ENCODE results near the gene GLIPR2. TPM values are rescaled to one million over a fixed set of nuclear protein-coding genes. Genes with fewer than 3 reads are reported as not detected.
"Not testable (repeated sequence)": the region's sequence is repeated elsewhere in the genome, so short reads cannot be mapped to it uniquely, and the experiment has no call there.

GLIPR2 gene
- total and polyA plus RNA-seq, 2 of the 4 experiments (the other 2 are of a cell fraction): 35.8 to 43.3 TPM

GRCh38 chr9:36174731-36175130 lies 38.2 kb downstream of the GLIPR2 start:
- no peak overlapping the region for H2BK15ac ChIP-seq (ENCODE audit: low read depth, low read length)
- H3K23ac ChIP-seq (ENCODE audit: low read depth, low read length): no peak overlapping the region
- intact Hi-C loops (cut with micrococcal nuclease) (no loop called here), dilution Hi-C loops (cut with HindIII; ENCODE audit: low sequenced_read_pairs, unreplicated experiment) (no loop called here), in situ Hi-C loops (cut with MboI; ENCODE audit: low sequenced_read_pairs) (loop anchor here (10.0 kb wide), 1 partner anchor 210 kb away; no protein-coding TSS in a partner anchor)
- H3K56ac ChIP-seq (ENCODE audit: extremely low read depth, insufficient read depth, low read length): no peak overlapping the region
- H3K4ac ChIP-seq (ENCODE audit: low read depth, low read length): no peak overlapping the region
- no peak overlapping the region for H2AFZ ChIP-seq (replicated peaks; ENCODE audit: low read length, poor library complexity)
- peaks cover 2% of the 10 kb centered on the region; the same call in 1 of the 2 replicates for H3K4me1 ChIP-seq (ENCODE audit: control insufficient read depth, insufficient read depth, low read length)
- H3K14ac ChIP-seq (replicated peaks; ENCODE audit: low read depth, low read length): no peak overlapping the region
- no peaks in the 10 kb centered on the region for H3K9me3 ChIP-seq (ENCODE audit: control insufficient read depth, insufficient read depth, low read length)
- DNase-seq (no peak), ATAC-seq (ENCODE audit: low read depth) (no peak)
- H4K8ac ChIP-seq (ENCODE audit: low read depth in 2 of 2, low read length in 2 of 2): no peak overlapping the region
- H4K20me1 ChIP-seq (ENCODE audit: insufficient read depth, low read length): no peaks in the 10 kb centered on the region
- H3K4me3 ChIP-seq (ENCODE audit: insufficient read depth, low read depth, low read length): no peak overlapping the region
- H3K4me2 ChIP-seq (ENCODE audit: low read depth, low read length): no peak overlapping the region
- WGBS, 2 experiments (ENCODE audit: extremely low coverage in 2 of 2, insufficient read length in 1 of 2): 33% methylated on average over 1 of the region's 3 CpGs; no CpG with 5 or more reads in 1 of the 2 experiments
- no peaks in the 10 kb centered on the region for H3K36me3 ChIP-seq (ENCODE audit: control insufficient read depth, insufficient read depth, low read length)
- no peak overlapping the region for H3K9ac ChIP-seq (ENCODE audit: low read depth, low read length)
- no peak overlapping the region for H3K27ac ChIP-seq (ENCODE audit: insufficient read depth, low read length)
- no peaks in the 10 kb centered on the region for H3K9me1 ChIP-seq (ENCODE audit: insufficient read depth, low read length)
- H4K91ac ChIP-seq (ENCODE audit: insufficient read depth, low read depth, low read length): no peak overlapping the region
- no peak overlapping the region for H2BK5ac ChIP-seq (ENCODE audit: low read depth, low read length, poor library complexity, severe bottlenecking)
- H3K79me1 ChIP-seq (ENCODE audit: low read depth in 1 of 2, low read length in 2 of 2): no peaks in the 10 kb centered on the region
- no peak overlapping the region for H2AK9ac ChIP-seq (replicated peaks; ENCODE audit: low read depth, low read length, poor library complexity)
- no peak overlapping the region for H2BK20ac ChIP-seq (ENCODE audit: low read depth, low read length)
- TF ChIP-seq ELK1 (IDR thresholded peaks at IDR 0.05; ENCODE audit: borderline replicate concordance, low read depth, low read length) (no peak), NFE2L2 (IDR thresholded peaks at IDR 0.05; ENCODE audit: low read depth, low read length) (no peak), FOS (IDR thresholded peaks at IDR 0.05; ENCODE audit: low read depth, low read length) (no peak), RAD21 (IDR thresholded peaks at IDR 0.05; ENCODE audit: low read length) (no peak), RFX5 (IDR thresholded peaks at IDR 0.05; ENCODE audit: low read depth, low read length) (no peak), POLR2A (IDR thresholded peaks at IDR 0.05; ENCODE audit: low read depth, low read length) (no peak), USF2 (IDR thresholded peaks at IDR 0.05; ENCODE audit: low read depth, low read length) (no peak), CEBPB (IDR thresholded peaks at IDR 0.05; ENCODE audit: low read depth, low read length) (no peak)
- H3K18ac ChIP-seq (ENCODE audit: low read depth, low read length): no peak overlapping the region
- no peak overlapping the region for H2BK120ac ChIP-seq (ENCODE audit: low read depth, low read length)
- ChIA-PET POLR2A (ENCODE audit: unreplicated experiment) (no interaction called here), CTCF (no interaction called here)
- no TSS peak for BruUV-seq (replicated peaks)
- H3K27me3 ChIP-seq (ENCODE audit: control insufficient read depth, insufficient read depth, low read length): no peaks in the 10 kb centered on the region; the same call in 1 of the 2 replicates
- H2AK5ac ChIP-seq (ENCODE audit: low read depth, low read length): no peak overlapping the region
- no peak overlapping the region for H4K5ac ChIP-seq (ENCODE audit: low read depth, low read length)

GRCh38 chr9:36175209-36175608 lies 38.7 kb downstream of the GLIPR2 start:
- H4K91ac ChIP-seq (ENCODE audit: insufficient read depth, low read depth, low read length); H3K4me2 ChIP-seq (ENCODE audit: low read depth, low read length); CTCF ChIA-PET; H3K9ac ChIP-seq (ENCODE audit: low read depth, low read length); H3K9me3 ChIP-seq (ENCODE audit: control insufficient read depth, insufficient read depth, low read length); H3K4me3 ChIP-seq (ENCODE audit: insufficient read depth, low read depth, low read length); H2AFZ ChIP-seq (replicated peaks; ENCODE audit: low read length, poor library complexity); intact Hi-C loops (cut with micrococcal nuclease); H3K4ac ChIP-seq (ENCODE audit: low read depth, low read length); H3K23ac ChIP-seq (ENCODE audit: low read depth, low read length); H2AK5ac ChIP-seq (ENCODE audit: low read depth, low read length); H2BK120ac ChIP-seq (ENCODE audit: low read depth, low read length); H3K14ac ChIP-seq (replicated peaks; ENCODE audit: low read depth, low read length); DNase-seq; H2AK9ac ChIP-seq (replicated peaks; ENCODE audit: low read depth, low read length, poor library complexity); H3K9me1 ChIP-seq (ENCODE audit: insufficient read depth, low read length); H4K5ac ChIP-seq (ENCODE audit: low read depth, low read length); H3K79me1 ChIP-seq (ENCODE audit: low read depth in 1 of 2, low read length in 2 of 2); H3K4me1 ChIP-seq (ENCODE audit: control insufficient read depth, insufficient read depth, low read length); BruUV-seq (replicated peaks); H4K20me1 ChIP-seq (ENCODE audit: insufficient read depth, low read length); dilution Hi-C loops (cut with HindIII; ENCODE audit: low sequenced_read_pairs, unreplicated experiment); POLR2A ChIA-PET (ENCODE audit: unreplicated experiment); ATAC-seq (ENCODE audit: low read depth); H3K36me3 ChIP-seq (ENCODE audit: control insufficient read depth, insufficient read depth, low read length); H3K27ac ChIP-seq (ENCODE audit: insufficient read depth, low read length); H2BK5ac ChIP-seq (ENCODE audit: low read depth, low read length, poor library complexity, severe bottlenecking); H2BK20ac ChIP-seq (ENCODE audit: low read depth, low read length); H4K8ac ChIP-seq (ENCODE audit: low read depth in 2 of 2, low read length in 2 of 2); H3K27me3 ChIP-seq (ENCODE audit: control insufficient read depth, insufficient read depth, low read length); H2BK15ac ChIP-seq (ENCODE audit: low read depth, low read length); H3K18ac ChIP-seq (ENCODE audit: low read depth, low read length); H3K56ac ChIP-seq (ENCODE audit: extremely low read depth, insufficient read depth, low read length): not testable (repeated sequence)
- in situ Hi-C loops (cut with MboI; ENCODE audit: low sequenced_read_pairs): loop anchor here (10.0 kb wide), 1 partner anchor 210 kb away; no protein-coding TSS in a partner anchor
- WGBS, 2 experiments (ENCODE audit: extremely low coverage in 2 of 2, insufficient read length in 1 of 2): no CpG with 5 or more reads among the region's 3 CpGs
